MM.1S (cell line): ENCODE results near the gene AGPAT2.

Experiments
- EZH2 ChIP-seq: fragments of 300-600 bp; sonication (generic); optimal IDR thresholded peaks from 2 replicates; pipeline ENCODE3; 2017; ENCODE audit warnings: low read depth, mild to moderate bottlenecking, antibody characterized with exemption, low read length, mixed read lengths
- TF ChIP-seq, protein P1 (sequence below): fragments of 300-600 bp; sonication (generic); IDR thresholded peaks from 2 replicates; pipeline ENCODE4 v1.5.1; 2016; ENCODE audit warnings: antibody characterized with exemption, low read length, mixed read lengths

DNA sequence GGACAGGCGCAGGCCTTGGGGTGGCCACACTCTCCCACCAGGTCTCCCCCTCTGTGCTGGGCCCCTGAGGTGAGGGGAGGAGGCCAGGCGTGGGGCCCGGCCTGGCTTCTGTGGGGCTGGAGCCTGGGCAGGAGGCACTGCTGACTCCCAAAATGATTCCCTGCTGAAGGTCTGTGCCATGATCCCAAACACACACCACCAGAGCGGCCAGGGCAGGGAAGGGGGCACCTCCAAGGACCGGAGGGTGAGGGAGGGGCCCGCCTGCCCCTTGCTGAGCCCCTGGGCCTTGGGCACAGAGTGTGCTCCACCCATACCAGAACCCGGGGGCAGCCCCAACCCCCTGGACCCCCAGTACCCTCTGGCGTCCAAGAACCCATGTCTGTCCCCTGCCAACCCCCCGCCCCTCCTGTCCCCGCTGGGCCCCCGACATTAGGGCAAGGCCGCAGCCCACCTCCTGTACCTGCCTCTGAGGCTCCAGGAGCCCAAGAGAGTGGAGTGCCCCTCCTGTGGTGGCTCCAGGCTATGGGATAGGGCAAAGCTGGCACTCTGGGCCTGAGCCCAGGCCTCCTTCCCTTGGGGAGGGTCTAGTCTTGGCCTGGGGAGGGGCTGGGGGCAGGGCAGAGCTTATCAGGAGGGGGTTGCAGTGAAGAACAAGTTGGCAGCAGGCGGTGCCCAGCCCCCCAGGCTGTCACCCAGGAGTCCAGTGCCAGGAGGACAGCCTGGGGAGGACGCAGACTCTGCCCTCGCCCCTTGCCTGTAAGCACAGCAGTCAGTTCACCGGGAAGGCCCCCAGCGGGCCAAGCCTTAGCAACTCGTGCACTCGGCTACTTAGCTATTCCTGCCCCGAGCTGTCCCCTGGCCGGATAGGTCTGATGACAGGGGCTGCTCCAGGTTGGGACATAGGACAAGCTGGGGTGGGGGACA, 27.1 kb downstream of the AGPAT2 start:
- TF ChIP-seq, protein P1, sequence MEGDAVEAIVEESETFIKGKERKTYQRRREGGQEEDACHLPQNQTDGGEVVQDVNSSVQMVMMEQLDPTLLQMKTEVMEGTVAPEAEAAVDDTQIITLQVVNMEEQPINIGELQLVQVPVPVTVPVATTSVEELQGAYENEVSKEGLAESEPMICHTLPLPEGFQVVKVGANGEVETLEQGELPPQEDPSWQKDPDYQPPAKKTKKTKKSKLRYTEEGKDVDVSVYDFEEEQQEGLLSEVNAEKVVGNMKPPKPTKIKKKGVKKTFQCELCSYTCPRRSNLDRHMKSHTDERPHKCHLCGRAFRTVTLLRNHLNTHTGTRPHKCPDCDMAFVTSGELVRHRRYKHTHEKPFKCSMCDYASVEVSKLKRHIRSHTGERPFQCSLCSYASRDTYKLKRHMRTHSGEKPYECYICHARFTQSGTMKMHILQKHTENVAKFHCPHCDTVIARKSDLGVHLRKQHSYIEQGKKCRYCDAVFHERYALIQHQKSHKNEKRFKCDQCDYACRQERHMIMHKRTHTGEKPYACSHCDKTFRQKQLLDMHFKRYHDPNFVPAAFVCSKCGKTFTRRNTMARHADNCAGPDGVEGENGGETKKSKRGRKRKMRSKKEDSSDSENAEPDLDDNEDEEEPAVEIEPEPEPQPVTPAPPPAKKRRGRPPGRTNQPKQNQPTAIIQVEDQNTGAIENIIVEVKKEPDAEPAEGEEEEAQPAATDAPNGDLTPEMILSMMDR: no peak
- no peak for TF ChIP-seq EZH2
